IMR-90 (cell line): ENCODE data around the gene FEV. TPM values are rescaled to one million over a fixed set of nuclear protein-coding genes. Genes with fewer than 3 reads are reported as not detected.

Experiments used
- ATAC-seq: fragments of 200-7000 bp; cut with Tn5 transposase; 2 replicates; pipeline ENCODE4 v1.9.1; 2020; ENCODE audit warnings: low read depth, mild to moderate bottlenecking, moderate library complexity
- BruUV-seq: library from RNA; stranded (reverse); fragments of 400-500 nt; replicated peaks from 2 replicates; lab custom pipeline; 2021; lab: Mats Ljungman, UMichigan
- CTCF ChIA-PET: fragments of 300-600 bp; formaldehyde crosslinking; extraction: SDS; loops from one replicate; lab custom pipeline; 2021; ENCODE audit warnings: antibody characterized with exemption; lab: Yijun Ruan, JAX
- POLR2A ChIA-PET: fragments of 300-600 bp; sonication (Branson Sonifier 250); formaldehyde crosslinking; loops from one replicate; lab custom pipeline; 2022; ENCODE audit warnings: antibody characterized with exemption; ENCODE audit not compliant: unreplicated experiment; lab: Charles Lee
- DNase-seq: peaks from one replicate; pipeline ENCODE4 v3.0.0; 2013
- H2AFZ ChIP-seq: replicated peaks from 2 replicates; pipeline ENCODE3; 2013; ENCODE audit warnings: low read length, mild to moderate bottlenecking; ENCODE audit not compliant: poor library complexity
- H2AK5ac ChIP-seq: 2 replicates; pipeline ENCODE4 v1.6.1; 2013; ENCODE audit warnings: low read depth, low read length, inconsistent platforms
- H2AK9ac ChIP-seq: replicated peaks from 2 replicates; pipeline ENCODE3; 2013; ENCODE audit warnings: mild to moderate bottlenecking, low read depth, low read length, moderate library complexity; ENCODE audit not compliant: poor library complexity
- H2BK120ac ChIP-seq: 2 replicates; pipeline ENCODE4 v1.6.1; 2013; ENCODE audit warnings: low read depth, low read length, inconsistent platforms
- H2BK15ac ChIP-seq: 3 replicates; pipeline ENCODE4 v1.6.1; 2013; ENCODE audit warnings: low read depth, low read length, inconsistent platforms
- H2BK20ac ChIP-seq: 2 replicates; pipeline ENCODE4 v1.6.1; 2013; ENCODE audit warnings: low read depth, mild to moderate bottlenecking, inconsistent platforms, low read length, moderate library complexity
- H2BK5ac ChIP-seq: 2 replicates; pipeline ENCODE4 v1.6.1; 2013; ENCODE audit warnings: mild to moderate bottlenecking, low read depth, low read length, inconsistent platforms; ENCODE audit not compliant: poor library complexity, severe bottlenecking
- H3K14ac ChIP-seq: replicated peaks from 2 replicates; pipeline ENCODE4 v1.6.1; 2013; ENCODE audit warnings: low read depth, low read length, inconsistent platforms
- H3K18ac ChIP-seq: 2 replicates; pipeline ENCODE4 v1.6.1; 2013; ENCODE audit warnings: low read depth, low read length, control low read depth
- H3K23ac ChIP-seq: 2 replicates; pipeline ENCODE4 v1.6.1; 2013; ENCODE audit warnings: low read depth, low read length, inconsistent platforms
- H3K27ac ChIP-seq: 2 replicates; pipeline ENCODE4 v1.5.1; 2013; ENCODE audit warnings: mild to moderate bottlenecking, control low read depth, low read length; ENCODE audit not compliant: insufficient read depth
- H3K27me3 ChIP-seq: 2 replicates; pipeline ENCODE4 v1.6.1; 2013; ENCODE audit warnings: low read length; ENCODE audit not compliant: control insufficient read depth, insufficient read depth
- H3K36me3 ChIP-seq: 2 replicates; pipeline ENCODE4 v1.6.1; 2013; ENCODE audit warnings: low read length, mixed read lengths; ENCODE audit not compliant: control insufficient read depth, insufficient read depth
- H3K4ac ChIP-seq: 2 replicates; pipeline ENCODE4 v1.6.1; 2013; ENCODE audit warnings: low read depth, low read length, inconsistent platforms
- H3K4me1 ChIP-seq: 2 replicates; pipeline ENCODE4 v1.6.1; 2013; ENCODE audit warnings: low read length, mixed read lengths; ENCODE audit not compliant: control insufficient read depth, insufficient read depth
- H3K4me2 ChIP-seq: 2 replicates; pipeline ENCODE4 v1.6.1; 2013; ENCODE audit warnings: low read depth, mild to moderate bottlenecking, control low read depth, low read length, moderate library complexity
- H3K4me3 ChIP-seq: 2 replicates; pipeline ENCODE4 v1.5.1; 2013; ENCODE audit warnings: low read depth, mild to moderate bottlenecking, control low read depth, low read length, moderate library complexity; ENCODE audit not compliant: insufficient read depth
- H3K56ac ChIP-seq: 2 replicates; pipeline ENCODE4 v1.6.1; 2013; ENCODE audit warnings: low read length, inconsistent platforms; ENCODE audit not compliant: insufficient read depth; ENCODE audit errors: extremely low read depth
- H3K79me1 ChIP-seq, 2 experiments: 2 replicates each; pipeline ENCODE4 v1.6.1; 2013; ENCODE audit warnings: low read length in 2 of 2, inconsistent platforms in 1 of 2, low read depth in 1 of 2
- H3K9ac ChIP-seq: 2 replicates; pipeline ENCODE4 v1.6.1; 2013; ENCODE audit warnings: low read depth, low read length, control low read depth
- H3K9me1 ChIP-seq: 2 replicates; pipeline ENCODE4 v1.6.1; 2013; ENCODE audit warnings: low read length, inconsistent platforms; ENCODE audit not compliant: insufficient read depth
- H3K9me3 ChIP-seq: 2 replicates; pipeline ENCODE4 v1.6.1; 2013; ENCODE audit warnings: low read length; ENCODE audit not compliant: control insufficient read depth, insufficient read depth
- H4K20me1 ChIP-seq: 2 replicates; pipeline ENCODE4 v1.6.1; 2013; ENCODE audit warnings: low read length, inconsistent platforms; ENCODE audit not compliant: insufficient read depth
- H4K5ac ChIP-seq: 2 replicates; pipeline ENCODE4 v1.6.1; 2013; ENCODE audit warnings: mild to moderate bottlenecking, low read depth, low read length, control low read depth
- H4K8ac ChIP-seq, 2 experiments: 2 replicates each; pipeline ENCODE4 v1.6.1; 2013; ENCODE audit warnings: low read depth in 2 of 2, low read length in 2 of 2, control low read depth in 1 of 2, inconsistent platforms in 1 of 2
- H4K91ac ChIP-seq: 2 replicates; pipeline ENCODE4 v1.6.1; 2013; ENCODE audit warnings: low read depth, low read length, inconsistent platforms; ENCODE audit not compliant: insufficient read depth
- CHD1 ChIP-seq: IDR thresholded peaks from 2 replicates; pipeline ENCODE4 v1.6.1; 2012; ENCODE audit warnings: low read depth, low read length, improper control_type of control experiment
- MAFK ChIP-seq: IDR thresholded peaks from 2 replicates; pipeline ENCODE4 v1.6.1; 2012; ENCODE audit warnings: low read depth, low read length, improper control_type of control experiment
- POLR2A ChIP-seq: IDR thresholded peaks from 2 replicates; pipeline ENCODE4 v1.6.1; 2012; ENCODE audit warnings: mild to moderate bottlenecking, low read depth, low read length
- RCOR1 ChIP-seq: IDR thresholded peaks from 2 replicates; pipeline ENCODE4 v1.6.1; 2012; ENCODE audit warnings: mild to moderate bottlenecking, low read length, improper control_type of control experiment; ENCODE audit not compliant: insufficient replicate concordance
- SMC3 ChIP-seq: fragments of 150-350 bp; IDR thresholded peaks from 2 replicates; pipeline ENCODE4 v1.6.1; 2016; ENCODE audit warnings: low read depth, mild to moderate bottlenecking, antibody characterized with exemption, low read length, moderate library complexity
- WGBS, 2 experiments: methylation state at CpG; one replicate each; pipeline versions ENCODE4 v1.1.5 to v1.1.7; 2013; ENCODE audit warnings: missing lambda C conversion rate in 2 of 2; ENCODE audit not compliant: insufficient read length in 1 of 2; ENCODE audit errors: extremely low coverage in 2 of 2; 5-methylcytosine and 5-hydroxymethylcytosine counted together
- dilution Hi-C: fragments of 300-500 bp; cut with HindIII; formaldehyde crosslinking; loops from one replicate; pipeline ENCODE4 v1.14.3; 2018; ENCODE audit warnings: low sequenced_read_pairs; ENCODE audit not compliant: unreplicated experiment
- in situ Hi-C: fragments of 300-500 bp; cut with MboI; formaldehyde crosslinking; loops from 3 replicates; pipeline ENCODE4 v1.14.3; 2019; ENCODE audit warnings: low sequenced_read_pairs, inconsistent platforms, mixed read lengths
- intact Hi-C: fragments of 100-400 bp; cut with micrococcal nuclease; formaldehyde crosslinking; loops from 2 replicates; pipeline ENCODE4 v1.10.0; 2022
- polyA plus RNA-seq, 3 experiments: library from polyadenylated mRNA; depleted of rRNA; stranded (reverse); fragments of >200 nt; gene quantifications; 2 replicates each; pipeline ENCODE4 v1.2.3, GENCODE V29; 2012; ENCODE audit warnings: low replicate concordance in 1 of 3
- total RNA-seq: library from RNA; depleted of rRNA; stranded (reverse); fragments of >200 nt; gene quantifications from 2 replicates; pipeline ENCODE4 v1.2.3, GENCODE V29; 2012
- TF ChIP-seq, protein P1 (sequence below): fragments of 150-350 bp; IDR thresholded peaks from 2 replicates; pipeline ENCODE4 v1.6.1; 2017; ENCODE audit warnings: mild to moderate bottlenecking, antibody characterized with exemption, low read length, low read depth

The FEV gene
- total and polyA plus RNA-seq, 2 of the 4 experiments (the other 2 are of a cell fraction) = not detected

DNA sequence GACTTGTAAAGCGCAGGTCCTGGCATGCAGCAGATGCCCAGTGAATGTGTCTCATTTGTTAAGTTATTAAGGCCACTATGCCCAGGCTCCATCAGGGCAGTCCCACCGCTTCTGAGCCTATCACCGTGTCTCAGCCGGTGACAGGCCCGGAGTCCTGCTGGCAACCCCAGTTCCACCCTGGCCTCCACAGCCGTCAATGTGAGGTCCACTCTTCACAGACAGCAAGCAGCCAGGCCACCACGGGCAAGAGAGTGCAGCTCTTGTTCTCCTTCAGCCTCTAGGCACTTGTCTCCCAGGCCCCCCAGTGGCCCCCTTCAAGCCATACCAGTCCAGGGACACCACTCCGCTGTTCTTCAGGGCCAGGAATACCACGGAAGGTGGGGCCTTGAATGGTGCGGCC, 33.7 kb upstream of the FEV start:
- TF ChIP-seq, protein P1, sequence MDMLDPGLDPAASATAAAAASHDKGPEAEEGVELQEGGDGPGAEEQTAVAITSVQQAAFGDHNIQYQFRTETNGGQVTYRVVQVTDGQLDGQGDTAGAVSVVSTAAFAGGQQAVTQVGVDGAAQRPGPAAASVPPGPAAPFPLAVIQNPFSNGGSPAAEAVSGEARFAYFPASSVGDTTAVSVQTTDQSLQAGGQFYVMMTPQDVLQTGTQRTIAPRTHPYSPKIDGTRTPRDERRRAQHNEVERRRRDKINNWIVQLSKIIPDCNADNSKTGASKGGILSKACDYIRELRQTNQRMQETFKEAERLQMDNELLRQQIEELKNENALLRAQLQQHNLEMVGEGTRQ = no peak
- no peak for TF ChIP-seq POLR2A
- TF ChIP-seq MAFK = no peak
- no peak for TF ChIP-seq SMC3
- no peak for TF ChIP-seq RCOR1
- TF ChIP-seq CHD1 = no peak
- Histone ChIP-seq H3K36me3 (no peaks in the 10 kb centered on the region), H2AFZ (no peak overlapping the region), H3K4me2 (no peak overlapping the region), H4K5ac (no peak overlapping the region), H3K4me1 (no peaks in the 10 kb centered on the region), H3K9ac (no peak overlapping the region), H2AK9ac (no peak overlapping the region), H2BK20ac (no peak overlapping the region), H3K56ac (no peak overlapping the region), H4K8ac (no peak overlapping the region), H3K14ac (no peak overlapping the region), H3K18ac (no peak overlapping the region), H3K9me1 (peaks cover 3% of the 10 kb centered on the region; the same call in 1 of the 2 replicates), H2BK120ac (no peak overlapping the region), H4K91ac (no peak overlapping the region), H4K20me1 (no peaks in the 10 kb centered on the region), H3K9me3 (no peaks in the 10 kb centered on the region), H3K4me3 (no peak overlapping the region), H2BK15ac (no peak overlapping the region), H2AK5ac (no peak overlapping the region), H3K23ac (no peak overlapping the region), H3K79me1 (no peaks in the 10 kb centered on the region), H2BK5ac (no peak overlapping the region), H3K4ac (no peak overlapping the region), H3K27me3 (peaks cover 70% of the 10 kb centered on the region), H3K27ac (no peak overlapping the region)
- in situ Hi-C loops = no loop called here
- DNase-seq (no peak), ATAC-seq (no peak)
- BruUV-seq = no TSS peak
- dilution Hi-C loops = no loop called here
- ChIA-PET CTCF (no interaction called here), POLR2A (no interaction called here)
- intact Hi-C loops = no loop called here
- WGBS, 2 experiments = 80% methylated on average over 3 of the region's 10 CpGs; no CpG with 5 or more reads in 1 of the 2 experiments
